ENCODE measurements around the gene SMOC1. TPM values are rescaled to one million over a fixed set of nuclear protein-coding genes. Genes with fewer than 3 reads are reported as not detected.

The SMOC1 gene
- total and polyA plus RNA-seq, 2 of the 8 experiments (the other 6 are each of a cell fraction or from before 2014, with no cell fraction given): 1.6 to 2.4 TPM

- Histone ChIP-seq H4K91ac (replicated peaks; ENCODE audit: insufficient read length, low read length) (no peak overlapping the region), H2BK5ac (ENCODE audit: low read depth, low read length) (no peak overlapping the region), H3K4ac (replicated peaks; ENCODE audit: insufficient read length, low read depth, low read length) (no peak overlapping the region), H4K8ac (ENCODE audit: extremely low read depth, insufficient read depth, low read length) (no peak overlapping the region), H3K27me3 (replicated peaks in 1 of 4; ENCODE audit: control insufficient read depth in 3 of 4, extremely low read depth in 1 of 4, insufficient read depth in 3 of 4, low read length in 3 of 4) (no peaks in the 10 kb centered on the region; a peak in 1 of 7 replicates), H4K5ac (ENCODE audit: insufficient read length, low read depth, low read length) (no peak overlapping the region), H2BK120ac (replicated peaks; ENCODE audit: low read depth, low read length) (no peak overlapping the region), H3K4me3 (ENCODE audit: extremely low read depth in 1 of 4, insufficient read depth in 2 of 4, low read depth in 3 of 4, low read length in 4 of 4) (no peak overlapping the region), H3K27ac (ENCODE audit: low read depth, low read length) (no peak overlapping the region), H2AK5ac (ENCODE audit: low read depth, low read length) (no peak overlapping the region), H3K9ac (replicated peaks in 1 of 4; ENCODE audit: extremely low read depth in 1 of 4, low read depth in 3 of 4, low read length in 3 of 4) (no peak overlapping the region), H3K23ac (ENCODE audit: insufficient read length) (no peak overlapping the region), H3K56ac (replicated peaks; ENCODE audit: insufficient read length, low read depth, low read length) (no peak overlapping the region), H3K14ac (ENCODE audit: insufficient read length) (no peak overlapping the region), H2BK15ac (ENCODE audit: low read length) (no peak overlapping the region), H3K79me2 (ENCODE audit: control insufficient read depth in 1 of 2, insufficient read depth in 2 of 2, low read length in 2 of 2) (no peaks in the 10 kb centered on the region), H3K4me1 (replicated peaks in 1 of 4; ENCODE audit: control insufficient read depth in 3 of 4, insufficient read depth in 4 of 4, low read length in 3 of 4) (no peaks in the 10 kb centered on the region; a peak in 1 of 7 replicates), H3K9me3 (ENCODE audit: insufficient read depth in 2 of 2, low read depth in 1 of 2, low read length in 1 of 2) (peaks cover 7 to 8% of the 10 kb centered on the region in 2 experiments; a peak in 3 of 4 replicates), H3K79me1 (ENCODE audit: low read depth, low read length) (no peaks in the 10 kb centered on the region), H2BK20ac (ENCODE audit: low read length) (no peak overlapping the region), H2AFZ (ENCODE audit: low read length) (no peak overlapping the region), H3K23me2 (ENCODE audit: low read depth, low read length) (no peaks in the 10 kb centered on the region), H2BK12ac (ENCODE audit: low read depth, low read length) (no peak overlapping the region), H4K20me1 (replicated peaks in 1 of 2; ENCODE audit: control insufficient read depth in 1 of 2, insufficient read depth in 2 of 2, low read length in 2 of 2) (no peaks in the 10 kb centered on the region), H3K18ac (ENCODE audit: extremely low read depth, low read length) (no peak overlapping the region), H3K36me3 (ENCODE audit: control insufficient read depth in 2 of 4, insufficient read depth in 4 of 4, low read length in 3 of 4) (no peaks in the 10 kb centered on the region), H3K4me2 (ENCODE audit: insufficient read depth in 1 of 2, low read depth in 2 of 2, low read length in 2 of 2) (no peak overlapping the region)
- ChIA-PET CTCF (ENCODE audit: partially characterized antibody) (interaction anchor here (0.9 to 3.1 kb wide), 8 partner anchors 12 to 130 kb away, joined by 3 to 13 read pairs (median 4); no protein-coding TSS in a partner anchor), POLR2A (ENCODE audit: partially characterized antibody) (interaction anchor here (1.0 kb wide), 1 partner anchor 9 kb away, joined by 4 read pairs; no protein-coding TSS in a partner anchor)
- 78% methylated on average over 3 of the region's 3 CpGs; no CpG with 5 or more reads in 1 of the 2 experiments for WGBS, 2 experiments (ENCODE audit: extremely low coverage in 1 of 2, insufficient coverage in 1 of 2, insufficient read length in 1 of 2, insufficient replicate concordance in 2 of 2, low coverage in 1 of 2, low lambda C conversion rate in 2 of 2, missing lambda C conversion rate in 1 of 2)
- no peak for DNase-seq (ENCODE audit: low read depth in 1 of 2, low spot score in 2 of 2)
- TF ChIP-seq YY1 (IDR thresholded peaks at IDR 0.05; ENCODE audit: low read depth, low read length): no peak
- TF ChIP-seq GTF2F1 (IDR thresholded peaks at IDR 0.05; ENCODE audit: borderline replicate concordance, low read depth, low read length): no peak
- no peak for TF ChIP-seq SP2 (IDR thresholded peaks at IDR 0.05; ENCODE audit: low read length)
- TF ChIP-seq RNF2 (IDR thresholded peaks at IDR 0.05; ENCODE audit: borderline replicate concordance, low read depth, low read length, missing control alignments, poor library complexity, severe bottlenecking): no peak
- TF ChIP-seq POLR2A (IDR thresholded peaks at IDR 0.05; ENCODE audit: control extremely low read depth in 1 of 2, low read depth in 2 of 2, low read length in 2 of 2): no peak
- no peak for TF ChIP-seq ASH2L (IDR thresholded peaks at IDR 0.05; ENCODE audit: low read length)
- no peak for TF ChIP-seq JUN (IDR thresholded peaks at IDR 0.05; ENCODE audit: low read depth, low read length)
- no peak for TF ChIP-seq KDM1A (IDR thresholded peaks at IDR 0.05; ENCODE audit: borderline replicate concordance, low read length)
- no peak for TF ChIP-seq MAFK (IDR thresholded peaks at IDR 0.05; ENCODE audit: low read depth, low read length)
- no peak for FAIRE-seq
Observed at GRCh38 chr14:69948351-69948750, 69.1 kb downstream of the SMOC1 start.

Measured in H1 (cell line).